Left forelimb (tissue), 1 donor: ENCODE results near the gene SYNJ2BP.

Experiments
- DNase-seq: peaks from one replicate; pipeline ENCODE4 v3.0.0-alpha.2; 2018; ENCODE audit warnings: low spot score

SYNJ2BP gene

DNA sequence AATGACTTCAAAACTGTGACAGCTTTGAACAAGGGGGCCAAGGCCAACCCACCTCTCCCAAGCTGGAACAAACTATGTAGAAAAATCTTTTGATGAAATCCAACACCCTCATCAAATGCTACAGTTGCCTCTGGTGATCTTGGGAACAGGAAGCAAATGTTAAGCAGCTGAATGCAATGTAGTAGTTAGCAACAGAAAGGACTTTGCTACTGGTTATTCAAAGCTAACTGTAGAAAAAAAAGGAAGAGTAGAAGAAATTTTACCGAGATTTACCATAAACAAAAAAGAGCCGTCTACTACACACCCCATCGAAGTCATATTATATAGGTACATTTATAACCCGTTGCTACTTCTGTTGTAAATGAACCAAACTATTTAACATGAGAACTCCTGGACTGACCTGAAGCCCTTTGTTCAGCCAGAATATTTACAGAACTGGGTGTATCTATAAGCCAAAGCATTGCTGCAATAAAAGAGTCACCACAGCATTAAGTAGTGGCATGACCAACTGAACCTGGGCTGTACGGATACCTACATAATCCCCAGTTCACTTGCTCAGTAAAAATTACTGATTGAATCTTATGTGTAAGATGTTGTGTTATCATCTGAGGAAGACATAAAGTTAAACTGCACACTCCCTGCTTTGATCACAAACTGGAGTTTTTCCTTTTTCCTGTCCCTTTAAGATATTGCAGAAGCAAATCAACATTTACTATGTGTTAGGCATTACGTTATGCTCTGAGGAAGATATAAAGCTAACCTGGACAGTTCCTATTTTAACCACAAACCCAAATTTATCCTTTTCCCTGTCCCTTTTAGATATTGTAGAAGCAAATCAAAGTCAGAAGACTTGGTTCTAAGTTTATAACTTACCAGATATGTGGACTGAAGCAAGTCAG lies 25.1 kb downstream of the SYNJ2BP start:
- DNase-seq = no peak

DNA sequence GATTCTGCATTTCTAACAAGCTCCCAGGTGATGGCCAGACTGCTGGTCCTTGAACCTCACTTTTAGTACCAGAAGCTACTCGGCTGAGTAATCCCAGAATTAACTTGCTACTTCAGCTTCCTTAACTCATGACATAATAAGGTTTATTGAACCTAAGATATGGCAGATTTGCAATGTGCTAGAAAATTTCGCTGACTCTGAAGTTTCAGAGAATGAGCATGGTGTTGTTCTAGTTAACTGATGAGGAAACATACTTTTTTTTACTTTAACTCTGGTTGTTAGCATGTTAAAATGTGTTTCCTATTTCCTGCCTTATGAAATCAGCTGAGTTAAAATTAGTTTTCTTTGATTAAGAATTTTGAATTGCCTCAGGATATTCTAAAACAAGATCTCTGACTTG lies 34.4 kb downstream of the SYNJ2BP start:
- no peak for DNase-seq

DNA sequence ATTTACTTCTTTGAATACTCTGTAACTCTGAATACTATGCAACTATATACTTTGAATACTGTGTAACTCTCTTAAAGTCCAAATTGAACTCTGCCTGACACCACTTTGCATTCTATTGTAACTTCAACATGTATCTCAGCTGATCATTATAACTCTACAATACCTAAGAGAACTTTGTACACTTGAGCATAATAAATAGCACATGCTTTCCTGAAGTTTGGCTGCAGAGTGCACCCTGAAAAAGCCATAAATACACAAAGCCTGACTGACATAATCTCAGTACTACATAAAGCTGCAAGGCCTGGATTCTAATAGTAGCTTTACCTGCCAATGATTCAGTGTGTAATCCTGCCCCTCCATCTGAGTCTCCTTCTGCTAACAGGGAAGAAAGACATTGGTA lies 36.1 kb downstream of the SYNJ2BP start:
- no peak for DNase-seq

DNA sequence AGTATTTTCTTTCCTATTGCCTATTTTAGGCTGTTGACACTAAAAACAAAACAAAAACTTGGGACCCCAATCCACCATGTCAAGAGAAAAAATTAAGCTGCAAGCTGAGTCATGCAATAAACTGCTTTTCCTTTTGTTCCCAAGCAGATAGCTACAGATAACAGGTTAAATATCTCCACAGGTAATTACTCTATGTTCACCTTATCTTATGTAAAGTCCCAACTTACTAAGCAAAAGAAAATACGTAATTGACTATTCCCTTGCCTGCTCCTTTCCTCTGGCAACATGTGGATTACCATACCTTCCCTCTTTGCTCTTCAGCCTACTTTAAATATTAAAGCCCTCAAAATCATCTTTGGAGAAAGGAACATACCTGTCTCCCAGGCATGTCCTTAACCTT lies 38.2 kb downstream of the SYNJ2BP start:
- DNase-seq = no peak
